Measurements from ENCODE around the gene HOXD4.

Gene HOXD4

GRCh38 chr2:176139661-176140512, 11.5 kb upstream of the HOXD4 start:
- no peak for DNase-seq (ENCODE audit: low read depth, low spot score)

GRCh38 chr2:176140513-176141317, 10.6 kb upstream of the HOXD4 start:
- DNase-seq (ENCODE audit: low read depth, low spot score) = no peak

- no peak for DNase-seq (ENCODE audit: low read depth, low spot score)
These were observed 9.1 kb upstream of the HOXD4 start for GRCh38 chr2:176142281-176142680.

GRCh38 chr2:176145085-176145969, 6.0 kb upstream of the HOXD4 start:
- DNase-seq (ENCODE audit: low read depth, low spot score) = no peak

DNA sequence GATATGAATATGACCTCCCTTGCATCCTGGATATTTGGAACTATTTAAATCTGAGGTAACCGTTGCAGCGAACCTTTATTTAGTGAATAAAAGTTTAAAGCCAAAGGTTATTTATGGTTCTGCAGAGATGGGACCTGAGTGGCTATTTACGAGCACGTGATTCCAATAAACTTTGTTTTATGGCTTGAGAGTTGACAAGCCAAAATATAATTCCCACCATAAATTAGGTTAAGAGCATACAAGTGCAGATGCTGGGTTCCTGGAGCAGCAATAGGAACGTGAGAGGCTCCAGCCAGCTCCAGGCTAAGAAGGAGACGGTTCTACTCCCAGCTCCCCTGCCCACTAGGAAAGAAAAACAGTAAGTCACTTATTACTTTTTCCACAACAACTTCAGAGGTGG, 5.2 kb upstream of the HOXD4 start:
- DNase-seq (ENCODE audit: low read depth, low spot score) = no peak

DNA sequence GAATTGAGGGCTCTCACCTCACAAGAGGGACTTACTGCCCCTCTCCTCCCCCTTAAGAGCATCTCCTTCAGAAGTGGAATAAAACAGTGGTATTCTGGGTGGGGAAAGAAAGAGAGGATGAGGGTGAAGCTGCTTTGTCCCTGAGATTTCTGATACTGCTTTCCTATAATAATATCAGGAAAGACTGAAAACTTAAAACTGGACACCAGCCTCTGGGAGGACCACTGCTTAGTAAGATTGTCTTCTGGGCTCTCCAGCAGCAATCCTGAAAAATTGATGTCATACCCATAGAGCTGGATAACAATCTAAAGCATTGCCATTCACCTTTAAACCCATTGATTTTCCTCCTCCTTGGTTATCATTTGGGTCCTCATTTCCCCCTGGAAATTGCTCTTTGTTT, 4.7 kb upstream of the HOXD4 start:
- no peak for DNase-seq (ENCODE audit: low read depth, low spot score)

- DNase-seq (ENCODE audit: low read depth, low spot score) = no peak
These were observed 4.0 kb upstream of the HOXD4 start for GRCh38 chr2:176147210-176147799.

DNA sequence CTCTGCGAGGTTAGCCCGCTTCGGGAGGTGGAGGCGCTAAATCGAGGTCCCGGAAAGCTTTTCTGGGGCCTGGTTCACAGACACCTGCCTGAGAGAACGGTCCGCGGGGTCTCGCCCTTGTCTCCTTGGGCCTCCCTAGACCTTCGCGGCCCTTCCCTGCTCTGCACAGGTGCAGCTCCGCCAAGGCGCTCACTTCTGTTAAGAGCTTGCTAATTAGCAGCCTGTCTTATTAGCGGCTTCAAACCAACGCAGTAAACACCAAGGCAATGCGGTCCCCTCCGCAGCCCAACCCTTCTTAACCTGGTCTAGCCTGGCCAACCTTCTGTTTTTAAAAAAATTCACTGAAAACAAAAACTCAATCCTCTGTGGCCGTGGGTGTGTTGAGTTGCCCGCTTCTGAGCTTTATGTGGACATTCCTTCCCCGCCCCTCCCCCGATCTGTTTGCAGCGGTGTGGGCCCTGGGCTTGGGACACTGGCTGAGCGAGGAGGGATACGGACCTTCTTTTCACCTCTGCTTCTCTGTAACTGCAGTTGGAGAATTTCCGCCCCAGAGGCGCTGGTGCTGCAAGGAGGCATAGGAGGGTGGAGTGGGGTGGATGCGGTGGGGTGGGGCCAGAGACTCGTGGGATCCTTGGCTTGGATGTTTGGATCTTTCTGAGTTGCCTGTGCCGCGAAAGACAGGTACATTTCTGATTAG, 3.4 kb upstream of the HOXD4 start:
- DNase-seq (ENCODE audit: low read depth, low spot score) = no peak

- DNase-seq (ENCODE audit: low read depth, low spot score) = no peak
These were observed 2.5 kb upstream of the HOXD4 start for GRCh38 chr2:176148751-176149421.

GRCh38 chr2:176149481-176149938, 1.8 kb upstream of the HOXD4 start:
- no peak for DNase-seq (ENCODE audit: low read depth, low spot score)

GRCh38 chr2:176149939-176150583, 1.3 kb upstream of the HOXD4 start:
- DNase-seq (ENCODE audit: low read depth, low spot score) = no peak

- no peak for DNase-seq (ENCODE audit: low read depth, low spot score)
These were observed 537 bp upstream of the HOXD4 start for GRCh38 chr2:176150584-176151441.

DNA sequence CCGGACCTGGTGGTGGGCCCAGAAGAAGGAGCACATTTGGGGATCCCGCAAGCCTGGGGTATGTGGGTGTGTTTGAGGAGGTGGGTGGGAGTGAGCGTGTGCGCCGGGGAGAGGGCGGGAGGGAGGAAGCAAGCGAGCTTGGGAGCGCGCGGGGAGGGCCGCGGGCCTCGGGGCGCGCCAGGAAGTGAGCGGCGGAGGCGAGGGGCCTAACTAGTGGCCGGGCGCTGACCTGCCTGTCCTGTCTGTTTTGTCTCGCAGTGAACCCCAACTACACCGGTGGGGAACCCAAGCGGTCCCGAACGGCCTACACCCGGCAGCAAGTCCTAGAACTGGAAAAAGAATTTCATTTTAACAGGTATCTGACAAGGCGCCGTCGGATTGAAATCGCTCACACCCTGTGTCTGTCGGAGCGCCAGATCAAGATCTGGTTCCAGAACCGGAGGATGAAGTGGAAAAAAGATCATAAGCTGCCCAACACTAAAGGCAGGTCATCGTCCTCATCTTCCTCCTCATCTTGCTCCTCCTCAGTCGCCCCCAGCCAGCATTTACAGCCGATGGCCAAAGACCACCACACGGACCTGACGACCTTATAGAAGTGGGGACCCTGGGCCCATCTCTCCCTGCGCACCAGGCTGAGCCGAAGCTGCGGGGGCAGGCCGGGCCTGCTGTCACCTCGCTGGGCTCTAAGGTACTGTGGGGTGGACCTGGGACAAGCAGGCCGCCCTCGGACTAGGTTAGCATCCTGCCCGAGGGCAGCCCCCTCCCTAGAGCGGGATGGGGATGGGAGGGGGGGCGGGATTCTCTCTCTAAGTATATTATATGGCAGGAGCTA, 1.2 kb downstream of the HOXD4 start:
- no peak for DNase-seq (ENCODE audit: low read depth, low spot score)

- DNase-seq (ENCODE audit: low read depth, low spot score) = no peak
These were observed 3.4 kb downstream of the HOXD4 start for GRCh38 chr2:176154576-176155252.

GRCh38 chr2:176155356-176156044, 4.2 kb downstream of the HOXD4 start:
- no peak for DNase-seq (ENCODE audit: low read depth, low spot score)

DNA sequence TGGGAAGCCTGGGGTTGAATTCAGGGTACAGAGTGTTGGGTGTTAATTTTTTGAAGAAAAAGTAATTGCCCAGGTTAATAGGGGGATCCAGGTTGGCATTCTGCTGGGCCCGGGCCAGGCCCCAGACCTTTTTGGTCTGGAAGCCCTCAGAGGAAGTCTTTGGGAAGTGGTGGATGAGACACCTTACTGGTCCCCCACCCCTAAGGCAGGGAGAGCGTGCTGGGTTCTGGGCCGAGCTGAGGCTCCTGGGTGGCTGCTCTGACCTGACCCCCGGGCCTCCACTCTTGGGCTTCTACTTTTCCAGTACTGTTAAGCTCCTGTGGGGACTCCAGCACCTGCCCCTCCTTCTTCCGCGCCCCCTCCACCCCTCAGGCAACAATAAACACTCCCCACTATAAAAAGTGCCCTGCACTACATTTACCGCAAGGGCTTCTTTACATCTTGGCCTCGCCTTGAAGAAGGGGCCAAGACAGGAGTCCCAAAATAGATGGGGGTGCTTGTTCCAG, 5.0 kb downstream of the HOXD4 start:
- no peak for DNase-seq (ENCODE audit: low read depth, low spot score)
